ENCODE measurements around the gene PDZD7. TPM values are rescaled to one million over a fixed set of nuclear protein-coding genes. Genes with fewer than 3 reads are reported as not detected.

The PDZD7 gene
- total RNA-seq, 1 donor from 2014 or later: 1.5 TPM

- no peak overlapping the region for H3K4me3 Mint-ChIP-seq (ENCODE audit: unreplicated experiment)
Observed at GRCh38 chr10:100995181-100995580, 35.7 kb downstream of the PDZD7 start.

GRCh38 chr10:100993986-100994708 lies 36.8 kb downstream of the PDZD7 start:
- Mint-ChIP-seq H3K4me3 (ENCODE audit: unreplicated experiment) (no peak overlapping the region), H3K36me3 (ENCODE audit: unreplicated experiment) (no peaks in the 10 kb centered on the region)
- no peak for DNase-seq

More at GRCh38 chr10:100995181-100995580, 35.7 kb downstream of the PDZD7 start:
- Mint-ChIP-seq H3K9me3 (ENCODE audit: unreplicated experiment) (peaks cover 8% of the 10 kb centered on the region), H3K4me1 (ENCODE audit: low read depth, unreplicated experiment) (peaks cover 6% of the 10 kb centered on the region), H3K36me3 (ENCODE audit: unreplicated experiment) (no peaks in the 10 kb centered on the region), H3K27me3 (ENCODE audit: unreplicated experiment) (peaks cover 10% of the 10 kb centered on the region), H3K27ac (ENCODE audit: unreplicated experiment) (no peak overlapping the region)
- no peak for DNase-seq
- TF ChIP-seq CTCF (IDR thresholded peaks at IDR 0.05; ENCODE audit: partially characterized antibody, unreplicated experiment): no peak

GRCh38 chr10:100989088-100989487 lies 41.8 kb downstream of the PDZD7 start:
- Mint-ChIP-seq H3K27ac (ENCODE audit: unreplicated experiment) (no peak overlapping the region), H3K36me3 (ENCODE audit: unreplicated experiment) (no peaks in the 10 kb centered on the region), H3K4me3 (ENCODE audit: unreplicated experiment) (no peak overlapping the region), H3K27me3 (ENCODE audit: unreplicated experiment) (peaks cover 4% of the 10 kb centered on the region), H3K9me3 (ENCODE audit: unreplicated experiment) (peaks cover 5% of the 10 kb centered on the region), H3K4me1 (ENCODE audit: low read depth, unreplicated experiment) (peaks cover 7% of the 10 kb centered on the region)
- no peak for TF ChIP-seq CTCF (IDR thresholded peaks at IDR 0.05; ENCODE audit: partially characterized antibody, unreplicated experiment)
- DNase-seq: no peak

More at GRCh38 chr10:100993986-100994708, 36.8 kb downstream of the PDZD7 start:
- Mint-ChIP-seq H3K27me3 (ENCODE audit: unreplicated experiment) (peaks cover 10% of the 10 kb centered on the region), H3K9me3 (ENCODE audit: unreplicated experiment) (peaks cover 8% of the 10 kb centered on the region), H3K27ac (ENCODE audit: unreplicated experiment) (no peak overlapping the region), H3K4me1 (ENCODE audit: low read depth, unreplicated experiment) (peaks cover 6% of the 10 kb centered on the region)
- TF ChIP-seq CTCF (IDR thresholded peaks at IDR 0.05; ENCODE audit: partially characterized antibody, unreplicated experiment): peak; percentile 60

- H3K4me1 Mint-ChIP-seq (ENCODE audit: low read depth, unreplicated experiment): peaks cover 7% of the 10 kb centered on the region
- H3K36me3 Mint-ChIP-seq (ENCODE audit: unreplicated experiment): no peaks in the 10 kb centered on the region
- DNase-seq: no peak
- peak overlapping the region; percentile 99 for H3K4me3 Mint-ChIP-seq (ENCODE audit: unreplicated experiment)
- TF ChIP-seq CTCF (IDR thresholded peaks at IDR 0.05; ENCODE audit: partially characterized antibody, unreplicated experiment): no peak
- peaks cover 5% of the 10 kb centered on the region for H3K9me3 Mint-ChIP-seq (ENCODE audit: unreplicated experiment)
- peaks cover 4% of the 10 kb centered on the region for H3K27me3 Mint-ChIP-seq (ENCODE audit: unreplicated experiment)
- H3K27ac Mint-ChIP-seq (ENCODE audit: unreplicated experiment): no peak overlapping the region
Observed at GRCh38 chr10:100988166-100988565, 42.8 kb downstream of the PDZD7 start.

- TF ChIP-seq CTCF (IDR thresholded peaks at IDR 0.05; ENCODE audit: partially characterized antibody, unreplicated experiment): no peak
- H3K27ac Mint-ChIP-seq (ENCODE audit: unreplicated experiment): peak overlapping the region; percentile 83
- H3K36me3 Mint-ChIP-seq (ENCODE audit: unreplicated experiment): no peaks in the 10 kb centered on the region
- no peak for DNase-seq
- H3K9me3 Mint-ChIP-seq (ENCODE audit: unreplicated experiment): peaks cover 5% of the 10 kb centered on the region
- peaks cover 5% of the 10 kb centered on the region for H3K27me3 Mint-ChIP-seq (ENCODE audit: unreplicated experiment)
- H3K4me3 Mint-ChIP-seq (ENCODE audit: unreplicated experiment): peak overlapping the region; percentile 99
- peaks cover 7% of the 10 kb centered on the region for H3K4me1 Mint-ChIP-seq (ENCODE audit: low read depth, unreplicated experiment)
Observed at GRCh38 chr10:100987685-100988049, 43.3 kb downstream of the PDZD7 start.
